Breast epithelium (tissue), 3 donors: Measurements from ENCODE around the gene NCSTN.

ENCODE experiments used
- CTCF ChIP-seq, 3 donors: fragments of 450-650 bp; IDR thresholded peaks; one replicate each; pipeline ENCODE4 v1.5.1; 2016 to 2017; ENCODE audit warnings: antibody characterized with exemption in 3 of 3, mild to moderate bottlenecking in 3 of 3, moderate library complexity in 3 of 3
- POLR2A ChIP-seq: fragments of 450-650 bp; IDR thresholded peaks from one replicate; pipeline ENCODE4 v1.6.1; 2016; ENCODE audit warnings: antibody characterized with exemption, mild to moderate bottlenecking, moderate library complexity

GRCh38 chr1:160405331-160405877 is 62.2 kb downstream of the NCSTN start:
- TF ChIP-seq CTCF (IDR thresholded peaks at IDR 0.05) (no peak), POLR2A (no peak)
